Activated T-helper 9 cell treated with anti-CD3 and anti-CD28 coated beads, Interleukin-2, amount 50 U/mL, for 16 hours (primary cell): ENCODE data around the gene SREBF2.

ENCODE experiments used
- DNase-seq: peaks from one replicate; pipeline ENCODE4 v3.0.0-alpha.2; 2020; ENCODE audit warnings: low read depth

The SREBF2 gene

DNA sequence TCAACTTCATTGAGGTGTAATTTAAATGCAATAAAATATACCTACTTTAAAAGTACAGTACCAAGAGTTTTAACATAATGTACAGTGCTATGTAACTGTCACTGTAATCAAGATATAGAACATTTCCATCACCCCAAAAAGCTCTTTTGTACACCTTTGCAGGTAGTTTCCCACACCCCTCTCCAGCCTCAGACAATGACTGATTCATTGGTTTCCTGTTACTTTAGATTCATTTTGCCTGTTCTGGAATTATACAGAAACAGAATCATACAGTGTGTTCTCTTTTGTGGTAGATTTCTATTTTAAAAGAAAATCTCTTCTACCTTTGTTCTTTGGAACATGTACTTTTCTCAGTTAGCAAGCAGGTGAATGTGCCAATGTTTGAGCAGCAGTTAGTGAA, 43.8 kb downstream of the SREBF2 start:
- DNase-seq: no peak

DNA sequence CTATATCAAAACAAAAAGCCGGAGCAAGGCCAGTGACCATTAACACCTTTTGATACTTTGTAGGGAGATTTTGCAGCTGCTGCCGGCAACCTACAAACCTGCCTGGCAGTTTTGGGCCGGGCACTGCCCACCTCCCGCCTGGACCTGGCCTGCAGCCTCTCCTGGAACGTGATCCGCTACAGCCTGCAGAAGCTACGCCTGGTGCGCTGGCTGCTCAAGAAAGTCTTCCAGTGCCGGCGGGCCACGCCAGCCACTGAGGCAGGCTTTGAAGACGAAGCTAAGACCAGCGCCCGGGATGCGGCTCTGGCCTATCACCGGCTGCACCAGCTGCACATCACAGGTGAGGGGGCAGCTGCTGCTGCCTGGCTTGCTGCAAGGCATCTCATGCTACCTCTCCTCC, 47.7 kb downstream of the SREBF2 start:
- DNase-seq: no peak

DNA sequence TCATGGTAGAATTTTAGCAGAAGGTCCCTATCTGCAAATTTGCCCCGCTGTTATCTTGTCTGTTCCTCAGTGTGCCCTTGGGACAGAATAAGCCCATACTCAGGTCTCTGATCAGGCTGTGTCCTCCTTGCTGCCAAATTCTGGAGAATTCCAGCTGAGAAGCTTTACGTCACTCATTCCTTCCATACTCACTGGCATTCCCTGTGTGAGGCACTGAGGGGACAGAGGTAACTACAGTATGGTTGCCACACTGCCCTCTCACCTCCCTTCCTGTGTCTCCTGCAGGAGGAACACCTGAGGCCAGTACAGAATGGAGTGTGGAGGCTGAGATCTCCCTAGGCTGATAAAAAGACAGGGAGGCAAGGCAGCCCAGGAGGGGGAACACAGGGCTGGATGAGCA, 50.5 kb downstream of the SREBF2 start:
- DNase-seq: no peak

DNA sequence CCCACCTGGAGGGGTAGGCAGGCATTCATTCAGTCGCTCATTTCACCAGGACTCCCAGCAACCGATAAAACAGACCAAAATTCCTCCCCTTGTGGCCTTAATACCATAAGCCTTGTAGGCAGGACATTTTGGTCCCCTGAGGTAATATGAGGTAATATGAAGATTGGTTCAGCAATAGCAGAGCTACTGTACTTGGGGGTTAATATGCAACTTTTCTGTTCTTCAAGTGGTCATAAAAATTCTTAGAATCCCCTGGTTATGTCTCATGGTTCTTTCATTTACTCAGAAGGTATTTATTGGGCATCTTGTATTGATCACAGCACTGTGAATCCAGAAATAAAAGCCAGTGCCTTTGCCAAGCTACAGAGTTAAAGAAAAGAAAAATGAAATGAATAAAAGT, 52.2 kb downstream of the SREBF2 start:
- no peak for DNase-seq

DNA sequence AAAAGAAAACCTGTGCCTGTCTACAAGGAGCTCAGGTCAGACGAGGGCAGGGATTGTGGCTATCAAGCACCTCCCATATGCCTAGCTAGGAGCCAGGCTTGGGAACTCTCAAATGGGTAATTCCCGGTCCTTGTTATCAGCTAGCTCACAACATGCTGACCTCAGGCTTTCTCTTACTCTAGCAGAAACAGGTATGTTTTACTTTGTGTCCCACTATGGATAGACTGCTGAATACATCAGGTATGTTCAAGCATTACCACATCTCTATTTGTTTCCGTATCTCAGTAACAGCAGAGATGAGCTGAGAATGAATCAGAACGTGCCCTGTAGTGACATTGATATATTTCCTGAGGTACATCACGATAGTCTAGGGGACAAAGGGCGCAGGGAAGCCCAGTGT, 52.6 kb downstream of the SREBF2 start:
- DNase-seq: no peak

DNA sequence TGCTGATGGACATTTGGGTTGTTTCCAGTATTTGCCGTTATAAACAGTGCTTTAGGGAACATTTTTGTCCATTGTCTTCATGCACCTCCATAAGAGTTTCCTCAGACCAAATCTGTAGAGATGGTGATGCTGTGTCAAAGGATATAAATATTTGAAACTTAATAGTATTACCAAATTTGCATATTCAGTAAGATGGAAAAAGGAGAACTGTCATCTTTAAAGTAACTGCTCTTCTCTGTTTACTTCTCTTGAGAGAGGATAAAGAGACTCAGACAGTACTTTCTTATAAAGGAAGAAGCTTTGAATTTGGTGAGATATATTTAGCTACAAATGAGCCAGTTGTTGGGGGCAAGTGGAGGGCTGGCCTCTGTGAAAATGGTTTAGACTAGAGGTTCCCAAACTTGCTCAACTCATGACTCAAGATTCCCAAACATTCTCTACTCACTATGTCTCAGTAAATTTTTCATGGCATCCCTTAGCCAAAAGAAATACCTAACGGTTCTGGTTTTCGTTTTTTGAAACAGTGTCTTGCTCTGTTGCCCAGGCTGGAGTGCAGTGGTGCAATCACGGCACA, 55.8 kb downstream of the SREBF2 start:
- DNase-seq: no peak

DNA sequence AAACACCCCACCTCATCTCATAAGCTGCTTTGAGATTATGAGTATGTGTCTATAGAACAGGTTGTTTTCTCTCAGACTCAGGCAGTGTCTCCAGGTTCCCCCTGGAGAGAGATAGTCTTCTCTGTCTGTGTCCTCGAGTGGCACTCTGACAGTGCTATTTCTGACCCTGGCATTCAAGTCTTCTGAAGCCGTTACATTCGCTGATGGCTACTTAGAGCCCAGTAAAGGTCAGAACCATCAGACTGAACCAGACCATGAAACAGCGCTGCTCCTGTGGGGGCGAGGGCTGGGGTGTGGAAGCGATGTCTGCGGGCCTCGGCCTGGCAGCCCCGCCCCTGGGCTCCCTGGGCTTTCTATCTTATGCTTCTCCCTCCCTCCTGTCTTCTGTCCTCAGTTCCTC, 58.5 kb downstream of the SREBF2 start:
- no peak for DNase-seq

DNA sequence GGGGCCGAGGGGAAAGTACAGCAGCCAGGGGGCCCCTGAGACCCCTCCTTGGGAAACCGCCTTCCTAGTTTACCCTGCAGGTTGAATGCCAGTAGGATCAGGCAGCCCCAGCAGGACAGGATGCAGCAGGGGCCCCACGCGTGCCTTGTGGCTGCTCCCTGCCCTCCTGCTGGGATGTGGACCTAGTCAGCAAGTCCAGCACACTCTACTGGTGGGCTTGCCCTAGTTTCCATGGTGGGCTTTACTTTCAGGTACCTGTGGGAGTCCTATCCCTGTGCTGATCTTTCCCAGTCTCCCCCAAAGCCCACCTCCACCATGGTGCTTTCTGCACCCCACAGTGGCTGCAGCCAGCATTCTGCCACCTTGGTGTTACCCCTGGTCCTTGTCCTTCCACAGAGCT, 59.8 kb downstream of the SREBF2 start:
- no peak for DNase-seq

DNA sequence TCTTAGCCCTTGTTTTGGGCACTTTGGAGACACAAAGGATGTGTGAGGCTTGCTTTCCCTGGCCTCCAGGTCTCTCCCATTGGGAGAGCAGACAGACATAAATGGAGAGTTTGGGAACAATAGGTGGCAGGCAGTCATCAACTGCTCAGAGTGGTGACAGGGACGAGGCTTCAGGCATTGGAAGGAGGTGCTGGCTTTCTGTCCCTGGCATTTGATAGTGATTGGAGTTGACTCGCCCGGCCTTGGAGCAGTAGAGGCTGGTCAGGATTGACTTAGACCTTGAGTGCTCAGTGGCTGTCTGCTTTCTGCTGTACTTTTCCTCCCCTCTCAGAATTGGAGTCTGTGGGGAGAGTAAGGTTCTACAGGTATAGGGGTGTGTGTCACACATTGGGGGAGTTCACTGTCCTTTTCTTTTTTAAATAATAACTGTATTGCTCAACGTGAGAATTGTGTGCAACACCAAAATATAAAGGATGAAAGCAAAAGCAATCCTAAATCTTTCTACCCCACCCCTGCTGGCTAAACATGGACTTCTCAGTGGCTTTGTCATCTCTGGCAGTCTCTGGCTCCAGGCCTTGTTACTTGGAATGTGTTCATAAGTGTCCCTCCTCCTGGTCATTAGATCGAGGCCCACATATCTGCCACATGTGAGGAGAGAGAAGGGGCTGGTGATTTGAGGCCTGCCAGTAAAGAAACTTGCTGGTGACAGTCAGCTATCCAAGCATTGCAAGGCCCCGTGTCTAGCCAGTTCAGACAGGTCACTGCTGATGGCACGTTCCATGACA, 60.9 kb downstream of the SREBF2 start:
- DNase-seq: no peak

DNA sequence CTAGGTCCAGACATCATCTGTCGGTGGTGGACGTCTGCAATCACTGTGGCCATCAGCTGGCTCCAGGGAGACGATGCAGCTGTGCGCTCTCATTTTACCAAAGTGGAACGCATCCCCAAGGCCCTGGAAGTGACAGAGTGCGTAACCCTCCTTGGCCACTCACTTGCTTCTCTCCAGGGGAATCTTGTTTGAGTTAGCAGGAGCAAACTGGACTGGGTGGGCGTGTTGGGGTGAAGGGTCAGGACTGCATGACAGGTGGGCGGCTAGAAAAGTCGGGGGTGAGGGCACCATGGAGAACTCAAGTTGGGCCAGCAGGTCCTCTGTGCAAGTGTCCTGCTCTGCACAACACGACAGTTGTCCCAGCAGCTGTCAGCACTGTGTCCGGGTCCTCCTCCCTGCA, 65.7 kb downstream of the SREBF2 start:
- DNase-seq: no peak

DNA sequence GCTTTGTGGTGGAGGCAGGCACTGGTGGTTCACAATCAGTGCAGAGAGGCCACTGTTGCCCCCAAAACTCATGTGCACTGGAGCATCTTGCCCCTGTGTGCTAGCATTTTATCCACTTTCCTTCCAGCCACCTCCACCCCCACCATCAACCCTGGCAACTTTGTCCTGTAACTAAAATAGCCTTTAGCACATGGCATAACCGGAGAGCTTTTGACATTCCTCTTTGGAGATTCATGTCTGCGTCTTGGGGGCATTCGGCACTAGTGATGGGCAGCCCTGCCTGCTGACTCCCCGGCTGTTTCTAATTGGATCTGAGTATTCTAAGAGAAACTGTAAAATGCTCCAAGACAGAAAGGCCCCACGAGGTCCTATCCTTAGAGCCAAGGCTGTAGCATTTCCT, 66.2 kb downstream of the SREBF2 start:
- DNase-seq: no peak

DNA sequence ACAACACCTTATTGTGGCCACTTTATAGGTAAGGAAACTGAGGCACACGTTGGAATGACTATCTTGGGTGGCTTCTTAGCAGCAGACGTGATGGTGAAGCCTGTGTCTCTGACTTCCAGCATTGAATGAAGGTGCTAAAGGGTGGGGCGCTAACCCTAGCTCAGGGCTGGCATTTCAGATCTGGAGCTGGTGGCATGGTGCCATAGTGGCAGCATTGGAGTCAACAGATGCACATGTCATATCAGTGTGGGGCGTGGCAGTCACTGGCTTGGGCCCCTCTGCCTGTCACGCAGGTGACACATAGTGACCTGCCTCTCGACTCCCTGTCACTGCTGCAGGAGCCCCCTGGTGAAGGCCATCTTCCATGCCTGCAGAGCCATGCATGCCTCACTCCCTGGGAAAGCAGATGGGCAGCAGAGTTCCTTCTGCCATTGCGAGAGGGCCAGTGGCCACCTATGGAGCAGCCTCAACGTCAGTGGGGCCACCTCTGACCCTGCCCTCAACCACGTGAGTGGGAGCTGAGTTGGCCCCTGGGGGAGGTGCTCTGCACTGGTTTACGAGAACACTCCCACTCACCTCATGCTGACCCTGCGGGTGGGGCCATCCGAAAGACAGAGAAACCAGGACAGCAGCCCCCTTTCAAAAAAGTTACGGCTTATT, 67.2 kb downstream of the SREBF2 start:
- no peak for DNase-seq

DNA sequence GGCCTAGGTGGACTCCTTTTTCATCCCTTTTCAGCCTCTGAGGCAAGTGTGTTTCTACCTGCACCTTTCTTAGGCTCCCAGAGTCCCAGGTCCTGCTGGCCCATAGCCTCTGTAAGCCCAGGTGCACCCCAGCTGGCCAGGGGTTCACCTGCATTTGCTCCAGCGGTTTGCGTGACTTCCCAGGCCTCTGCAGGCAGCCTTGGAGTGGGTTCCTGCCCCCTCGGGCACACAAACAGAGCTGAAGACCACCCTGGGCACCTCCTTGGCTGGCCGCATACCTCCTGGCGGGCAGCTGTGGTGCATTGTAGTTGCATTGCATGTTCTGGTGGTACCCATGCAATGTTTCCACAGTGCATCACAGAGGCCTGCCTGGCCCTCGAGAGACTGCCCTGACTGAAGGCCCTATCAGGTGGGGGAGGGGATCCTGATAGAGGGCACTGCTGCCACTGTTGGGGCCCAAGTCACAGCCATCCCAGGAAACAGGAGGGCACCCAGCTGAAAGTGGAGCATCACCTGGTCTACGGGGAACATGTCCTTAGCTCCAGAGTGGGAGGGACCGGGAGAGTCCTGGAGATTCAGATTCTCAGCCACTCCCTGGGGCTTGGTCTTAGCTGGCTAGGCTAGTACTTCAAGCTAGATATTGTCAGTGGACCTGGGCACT, 67.9 kb downstream of the SREBF2 start:
- DNase-seq: no peak

DNA sequence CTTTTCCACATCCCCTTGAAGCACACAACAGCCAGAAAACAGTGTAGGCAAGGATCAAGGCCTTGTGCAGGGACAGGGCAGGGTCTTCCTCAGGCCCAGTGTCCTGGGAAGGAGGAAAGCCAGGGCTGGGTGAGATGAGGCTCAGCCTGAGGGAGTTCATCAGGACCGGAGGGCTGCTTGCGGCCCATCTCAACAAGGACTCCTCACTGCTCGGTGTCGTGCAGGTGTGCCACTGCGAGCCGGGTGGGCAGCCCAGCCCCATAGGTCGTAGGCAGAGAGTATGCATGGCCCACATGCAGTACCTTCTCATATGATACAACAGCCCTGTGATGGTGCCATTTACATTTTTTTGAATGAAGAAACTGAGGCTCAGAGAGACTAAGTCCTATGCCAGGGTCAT, 69.1 kb downstream of the SREBF2 start:
- no peak for DNase-seq

DNA sequence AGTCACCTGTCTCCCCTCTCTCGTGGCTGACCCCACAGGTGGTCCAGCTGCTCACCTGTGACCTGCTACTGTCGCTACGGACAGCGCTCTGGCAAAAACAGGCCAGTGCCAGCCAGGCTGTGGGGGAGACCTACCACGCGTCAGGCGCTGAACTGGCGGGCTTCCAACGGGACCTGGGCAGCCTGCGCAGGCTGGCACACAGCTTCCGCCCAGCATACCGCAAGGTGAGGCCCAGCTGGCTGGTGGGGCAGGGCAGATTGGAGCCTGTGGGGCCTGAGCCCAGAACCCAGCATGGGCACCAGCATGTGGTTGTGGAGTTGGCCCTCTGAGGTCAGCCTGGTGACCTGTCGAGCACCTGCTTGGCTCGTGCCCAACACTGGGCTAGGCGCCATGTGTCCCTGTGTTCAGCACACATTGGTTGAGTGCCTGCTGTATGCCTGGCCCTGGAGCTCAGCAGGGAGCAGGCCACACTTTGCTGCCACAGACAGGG, 70.1 kb downstream of the SREBF2 start:
- no peak for DNase-seq

DNA sequence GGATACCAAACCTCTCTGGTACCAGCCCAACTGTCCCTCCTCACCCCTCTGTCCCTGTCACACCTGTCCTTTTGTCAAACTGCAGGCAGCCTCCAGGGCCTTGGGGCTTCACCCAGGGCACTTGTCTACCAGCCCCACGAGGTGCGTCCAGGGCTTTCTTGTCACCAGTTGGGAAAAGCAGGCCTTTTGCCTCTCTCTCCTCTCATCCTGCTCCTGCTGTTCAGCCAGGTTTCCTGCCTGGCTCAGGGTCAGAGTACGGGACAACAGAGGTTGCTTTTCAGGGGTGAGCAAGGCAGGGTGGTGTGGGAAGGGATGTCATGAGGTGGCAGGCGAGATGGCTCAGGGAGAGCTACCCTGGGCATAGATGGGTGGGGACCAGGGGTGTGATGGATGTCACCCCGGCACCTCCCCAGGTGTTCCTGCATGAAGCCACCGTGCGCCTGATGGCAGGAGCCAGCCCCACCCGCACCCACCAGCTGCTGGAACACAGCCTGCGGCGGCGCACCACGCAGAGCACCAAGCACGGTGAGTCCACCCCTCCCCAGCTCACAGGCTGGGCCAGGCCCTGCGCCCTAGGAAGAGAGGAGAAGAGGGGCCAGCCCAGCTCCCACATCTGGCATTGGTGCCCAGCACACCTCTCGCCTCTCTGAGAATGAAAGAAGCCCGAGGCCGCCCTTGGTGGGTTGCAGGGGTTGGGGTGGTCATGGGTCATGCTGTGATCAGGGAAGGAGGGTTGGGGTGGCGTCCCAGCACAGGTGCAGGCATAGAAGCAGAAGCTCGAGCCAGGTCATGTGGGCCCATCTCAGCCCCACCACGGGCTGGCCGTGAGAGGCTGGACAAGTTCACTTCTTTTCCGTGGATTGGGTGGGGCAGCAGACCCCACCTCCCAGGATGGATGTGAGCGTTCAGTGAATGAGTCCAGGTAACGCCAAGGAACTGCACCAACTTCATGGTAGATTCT, 71.8 kb downstream of the SREBF2 start:
- DNase-seq: no peak

DNA sequence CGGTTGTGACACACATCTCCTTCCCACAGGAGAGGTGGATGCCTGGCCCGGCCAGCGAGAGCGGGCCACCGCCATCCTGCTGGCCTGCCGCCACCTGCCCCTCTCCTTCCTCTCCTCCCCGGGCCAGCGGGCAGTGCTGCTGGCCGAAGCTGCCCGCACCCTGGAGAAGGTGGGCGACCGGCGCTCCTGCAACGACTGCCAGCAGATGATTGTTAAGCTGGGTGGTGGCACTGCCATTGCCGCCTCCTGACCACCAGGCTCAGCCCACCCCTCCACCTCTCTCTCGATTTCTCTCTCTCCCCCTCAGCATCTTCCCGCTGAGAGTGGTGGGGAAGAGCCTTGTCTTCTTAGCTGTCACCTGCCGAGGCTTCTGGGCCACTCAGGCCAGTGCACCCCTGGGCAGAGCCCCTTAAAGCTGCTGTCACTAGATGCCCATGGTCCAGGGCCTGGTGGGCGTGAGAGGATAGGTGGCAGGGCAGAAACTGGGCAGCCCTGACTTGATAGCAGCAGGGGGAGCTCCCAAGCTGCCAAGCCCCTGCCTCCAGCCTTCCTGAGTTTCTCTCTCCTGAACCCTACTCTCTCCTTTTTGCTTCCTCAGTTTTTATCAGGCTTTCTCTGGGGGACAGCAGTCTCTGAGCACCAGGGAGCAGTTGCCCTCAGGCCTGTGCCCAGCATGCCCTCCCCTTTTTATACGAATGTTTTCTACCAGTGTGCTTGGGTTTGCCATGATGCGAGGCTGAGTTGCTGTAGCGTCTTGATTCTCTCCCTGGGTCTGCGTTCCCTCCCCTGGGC, 72.7 kb downstream of the SREBF2 start:
- DNase-seq: no peak

DNA sequence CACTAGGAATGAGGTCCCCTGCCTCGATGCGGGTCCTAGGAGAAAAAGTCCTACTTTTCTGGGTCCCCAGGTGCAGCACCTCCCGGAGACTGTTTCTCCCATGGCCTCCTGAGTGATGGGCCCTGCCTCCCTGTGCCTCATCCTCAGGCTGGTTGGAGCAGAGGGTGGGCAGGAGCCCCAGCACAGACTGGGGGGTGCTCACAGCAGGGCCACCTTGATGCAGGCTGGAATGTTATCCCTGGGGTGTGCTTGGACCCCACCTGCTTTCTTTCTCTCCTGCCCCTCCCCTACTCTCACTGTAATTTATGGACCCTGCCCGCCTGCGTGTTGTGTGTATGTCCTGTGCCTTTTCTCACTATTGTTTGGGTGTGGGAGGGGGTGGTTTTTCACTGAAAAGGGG, 73.9 kb downstream of the SREBF2 start:
- DNase-seq: no peak

DNA sequence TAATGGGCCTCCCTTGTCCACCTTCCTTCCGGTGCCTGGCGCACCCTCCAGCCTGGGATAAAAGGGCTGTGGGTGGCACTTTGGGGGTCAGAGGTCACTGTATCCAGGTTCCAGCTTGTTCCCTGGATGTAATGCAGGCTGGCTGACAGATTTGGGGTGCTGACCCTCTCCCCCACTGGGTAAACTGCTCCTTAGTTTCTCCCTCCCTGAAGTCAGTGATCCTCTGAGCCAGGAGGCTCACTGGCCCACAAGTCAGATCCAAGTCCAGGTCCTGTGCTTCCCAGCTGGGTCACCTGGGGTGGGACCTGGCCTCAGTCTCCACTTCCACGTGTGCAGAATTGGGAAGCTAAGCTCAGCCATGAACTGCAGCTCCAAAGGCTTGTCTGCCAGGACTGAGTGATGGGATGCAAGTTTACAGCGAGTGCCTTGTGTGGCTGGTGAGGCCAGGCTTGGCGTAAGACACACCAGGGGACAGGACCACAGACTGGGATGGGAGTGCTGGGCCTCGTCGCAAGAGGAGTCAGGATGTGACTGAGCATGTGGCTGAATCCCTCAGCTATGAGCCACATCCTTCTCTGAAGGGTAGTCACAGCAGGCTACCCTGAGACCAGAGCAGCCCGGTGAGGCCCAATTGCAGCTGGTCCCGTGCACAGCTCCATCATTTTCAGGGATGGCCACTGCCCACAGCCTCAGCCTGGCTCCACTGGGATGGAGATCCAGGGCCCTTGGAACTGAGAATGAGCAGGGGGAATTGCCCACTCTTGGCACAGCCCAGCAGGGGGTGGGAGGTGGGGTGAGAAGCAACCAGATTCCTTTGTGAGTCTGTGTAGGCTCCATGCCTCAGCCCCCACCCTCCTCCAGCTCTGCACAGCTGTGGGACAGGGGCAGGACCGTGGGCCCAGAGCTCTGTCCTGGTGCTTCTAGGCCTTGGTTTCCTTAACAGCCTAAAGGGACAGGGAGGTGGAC, 74.8 kb downstream of the SREBF2 start:
- DNase-seq: no peak
